BJ (cell line): ENCODE results near the gene TEX19. TPM values are rescaled to one million over a fixed set of nuclear protein-coding genes. Genes with fewer than 3 reads are reported as not detected.
"Not testable (repeated sequence)": the region's sequence is repeated elsewhere in the genome, so short reads cannot be mapped to it uniquely, and the experiment has no call there.

Experiments
- CTCF ChIA-PET: fragments of 350-600 bp; formaldehyde crosslinking; extraction: SDS; loops from one replicate; lab custom pipeline; 2021; ENCODE audit warnings: antibody characterized with exemption, inconsistent platforms; lab: Yijun Ruan, JAX
- POLR2A ChIA-PET: fragments of 300-600 bp; sonication (Branson Sonifier 250); formaldehyde crosslinking; extraction: SDS; loops from one replicate; lab custom pipeline; 2021; ENCODE audit warnings: antibody characterized with exemption; lab: Charles Lee
- DNase-seq: peaks from one replicate; pipeline ENCODE4 v3.0.0-alpha.2; 2011; ENCODE audit warnings: low read depth
- H3K27me3 ChIP-seq: 2 replicates; pipeline ENCODE4 v1.6.0; 2011; ENCODE audit warnings: low read length; ENCODE audit not compliant: control insufficient read depth, insufficient read depth
- H3K36me3 ChIP-seq: 2 replicates; pipeline ENCODE4 v1.5.1; 2011; ENCODE audit warnings: low read length; ENCODE audit not compliant: control insufficient read depth, insufficient read depth
- H3K4me3 ChIP-seq: 2 replicates; pipeline ENCODE4 v1.5.1; 2011; ENCODE audit warnings: low read depth, mild to moderate bottlenecking, control low read depth, low read length
- CTCF ChIP-seq: IDR thresholded peaks from 2 replicates; pipeline ENCODE4 v1.5.1; 2011; ENCODE audit warnings: low read depth, mild to moderate bottlenecking, control low read depth, inconsistent platforms, low read length, moderate library complexity; ENCODE audit not compliant: insufficient read depth
- polyA plus RNA-seq: library from polyadenylated mRNA; depleted of rRNA; stranded (reverse); fragments of >200 nt; gene quantifications from 2 replicates; pipeline ENCODE4 v1.2.3, GENCODE V29; 2011

The TEX19 gene
- polyA plus RNA-seq, 1 experiment: 0.06 TPM

GRCh38 chr17:82373731-82374625, 14.9 kb downstream of the TEX19 start:
- ChIA-PET POLR2A (no interaction called here), CTCF (no interaction called here)
- Histone ChIP-seq H3K4me3 (no peak overlapping the region), H3K27me3 (peaks cover 30% of the 10 kb centered on the region), H3K36me3 (no peaks in the 10 kb centered on the region)
- TF ChIP-seq CTCF: no peak
- DNase-seq: no peak

GRCh38 chr17:82374626-82375331, 15.7 kb downstream of the TEX19 start:
- no peak for TF ChIP-seq CTCF

GRCh38 chr17:82375359-82376041, 16.5 kb downstream of the TEX19 start:
- Histone ChIP-seq H3K4me3 (no peak overlapping the region), H3K27me3 (peaks cover 24% of the 10 kb centered on the region), H3K36me3 (no peaks in the 10 kb centered on the region)
- DNase-seq: no peak
- ChIA-PET POLR2A (no interaction called here), CTCF (interaction anchor here (1.0 kb wide), 1 partner anchor 11 kb away, joined by 3 read pairs; no protein-coding TSS in a partner anchor)
- no peak for TF ChIP-seq CTCF

More at GRCh38 chr17:82374626-82375331, 15.7 kb downstream of the TEX19 start:
- H3K4me3 ChIP-seq: no peak overlapping the region
- peaks cover 29% of the 10 kb centered on the region for H3K27me3 ChIP-seq
- ChIA-PET CTCF (no interaction called here), POLR2A (no interaction called here)
- no peaks in the 10 kb centered on the region for H3K36me3 ChIP-seq
- no peak for DNase-seq

GRCh38 chr17:82376042-82376730, 17.1 kb downstream of the TEX19 start:
- ChIA-PET CTCF (interaction anchor here (1.0 kb wide), 1 partner anchor 12 kb away, joined by 3 read pairs; no protein-coding TSS in a partner anchor), POLR2A (no interaction called here)
- peaks cover 19% of the 10 kb centered on the region for H3K27me3 ChIP-seq
- no peak for DNase-seq
- no peak for TF ChIP-seq CTCF
- no peaks in the 10 kb centered on the region for H3K36me3 ChIP-seq
- no peak overlapping the region for H3K4me3 ChIP-seq

- H3K4me3 ChIP-seq, H3K36me3 ChIP-seq, CTCF ChIA-PET, DNase-seq, POLR2A ChIA-PET: not testable (repeated sequence)
- peaks cover 14% of the 10 kb centered on the region for H3K27me3 ChIP-seq
These were observed 18.2 kb downstream of the TEX19 start for GRCh38 chr17:82377294-82377693.
